HG03378 (cell line): ENCODE measurements around the gene DESI2.

Source experiments
- ATAC-seq: cut with Tn5 transposase; IDR thresholded peaks from one replicate; pipeline ENCODE4 v1.9.1; 2021; ENCODE audit warnings: mild to moderate bottlenecking, moderate library complexity; ENCODE audit not compliant: unreplicated experiment

Gene DESI2

GRCh38 chr1:244652623-244653438 is at the start of gene DESI2:
Gene DESI2 (plus strand): TSS chr1:244653126. CDS start chr1:244653314, 188 bp downstream.
- peak; percentile 98 for ATAC-seq

- no peak for ATAC-seq
Observed at GRCh38 chr1:244603498-244603897, 49.4 kb upstream of the DESI2 start.

GRCh38 chr1:244605835-244606370 is 47.0 kb upstream of the DESI2 start:
- no peak for ATAC-seq

GRCh38 chr1:244614113-244614836 is 38.7 kb upstream of the DESI2 start:
- no peak for ATAC-seq

- ATAC-seq: no peak
Observed at GRCh38 chr1:244614879-244615278, 38.0 kb upstream of the DESI2 start.

- no peak for ATAC-seq
Observed at GRCh38 chr1:244615301-244615700, 37.6 kb upstream of the DESI2 start.

- no peak for ATAC-seq
Observed at GRCh38 chr1:244626709-244627108, 26.2 kb upstream of the DESI2 start.

GRCh38 chr1:244628789-244629188 is 24.1 kb upstream of the DESI2 start:
- no peak for ATAC-seq

- no peak for ATAC-seq
Observed at GRCh38 chr1:244633140-244633539, 19.8 kb upstream of the DESI2 start.

GRCh38 chr1:244634546-244634945 is 18.4 kb upstream of the DESI2 start:
- ATAC-seq: no peak

- no peak for ATAC-seq
Observed at GRCh38 chr1:244636488-244637259, 16.3 kb upstream of the DESI2 start.

- no peak for ATAC-seq
Observed at GRCh38 chr1:244639561-244639960, 13.4 kb upstream of the DESI2 start.

- ATAC-seq: no peak
Observed at GRCh38 chr1:244640917-244641316, 12.0 kb upstream of the DESI2 start.

GRCh38 chr1:244642526-244642925 is 10.4 kb upstream of the DESI2 start:
- ATAC-seq: no peak

- ATAC-seq: no peak
Observed at GRCh38 chr1:244642988-244643387, 9.9 kb upstream of the DESI2 start.

GRCh38 chr1:244645414-244645813 is 7.5 kb upstream of the DESI2 start:
- ATAC-seq: no peak

- no peak for ATAC-seq
Observed at GRCh38 chr1:244645890-244646289, 7.0 kb upstream of the DESI2 start.

GRCh38 chr1:244647819-244648218 is 5.1 kb upstream of the DESI2 start:
- ATAC-seq: no peak

GRCh38 chr1:244651956-244652622 is 837 bp upstream of the DESI2 start:
- ATAC-seq: no peak

- no peak for ATAC-seq
Observed at GRCh38 chr1:244653439-244654107, 647 bp downstream of the DESI2 start.
